Activated T-helper 1 cell treated with anti-CD3 and anti-CD28 coated beads, Interleukin-12 subunit alpha, Interleukin-12 subunit beta, Interleukin-2, Interleukin-4 antibody, amounts not matched to agents 30 ng/mL and 10 ng/mL and 1 ng/mL, durations not matched to agents 14 hours and 24 hours and 36 hours (primary cell): Measurements from ENCODE around the gene TTC9B. TPM values are rescaled to one million over a fixed set of nuclear protein-coding genes. Genes with fewer than 3 reads are reported as not detected.

Experiments
- DNase-seq: peaks from one replicate; pipeline ENCODE4 v3.0.0; 2021; ENCODE audit warnings: low spot score
- H3K27ac Mint-ChIP-seq: one replicate; pipeline ENCODE4 v1.8.0; 2021; ENCODE audit warnings: mild to moderate bottlenecking, mixed read lengths
- H3K27me3 Mint-ChIP-seq: one replicate; pipeline ENCODE4 v1.8.0; 2022; ENCODE audit warnings: mild to moderate bottlenecking, moderate library complexity, mixed read lengths; ENCODE audit not compliant: insufficient read depth
- H3K36me3 Mint-ChIP-seq: one replicate; pipeline ENCODE4 v1.8.0; 2021; ENCODE audit warnings: low read depth, mixed read lengths
- H3K4me1 Mint-ChIP-seq: one replicate; pipeline ENCODE4 v1.8.0; 2021; ENCODE audit warnings: low read depth, mixed read lengths
- H3K4me3 Mint-ChIP-seq: one replicate; pipeline ENCODE4 v1.8.0; 2021; ENCODE audit warnings: mild to moderate bottlenecking, moderate library complexity, mixed read lengths
- H3K9me3 Mint-ChIP-seq: one replicate; pipeline ENCODE4 v1.8.0; 2021; ENCODE audit warnings: mixed read lengths
- intact Hi-C: fragments of 100-400 bp; cut with micrococcal nuclease; formaldehyde crosslinking; loops from one replicate; pipeline ENCODE4 v1.15.1; 2024
- total RNA-seq: library from RNA; stranded (reverse); gene quantifications from 2 replicates; pipeline ENCODE4 v1.2.3, GENCODE V29; 2022

Gene TTC9B
- total RNA-seq, 1 donor from 2014 or later: not detected

- Mint-ChIP-seq H3K4me1 (no peaks in the 10 kb centered on the region), H3K9me3 (no peaks in the 10 kb centered on the region), H3K27ac (no peak overlapping the region), H3K27me3 (no peaks in the 10 kb centered on the region), H3K4me3 (no peak overlapping the region), H3K36me3 (peaks cover 7% of the 10 kb centered on the region)
- no peak for DNase-seq
- intact Hi-C loops: no loop called here
These were observed 26.6 kb upstream of the TTC9B start for GRCh38 chr19:40244579-40245317.

- DNase-seq: no peak
- Mint-ChIP-seq H3K36me3 (peaks cover 12% of the 10 kb centered on the region), H3K9me3 (no peaks in the 10 kb centered on the region), H3K4me1 (no peaks in the 10 kb centered on the region), H3K27me3 (no peaks in the 10 kb centered on the region), H3K4me3 (no peak overlapping the region), H3K27ac (no peak overlapping the region)
- intact Hi-C loops: no loop called here
These were observed 25.0 kb upstream of the TTC9B start for GRCh38 chr19:40243181-40243580.

- intact Hi-C loops: no loop called here
- Mint-ChIP-seq H3K9me3 (no peaks in the 10 kb centered on the region), H3K4me3 (no peak overlapping the region), H3K36me3 (peaks cover 13% of the 10 kb centered on the region), H3K27me3 (no peaks in the 10 kb centered on the region), H3K27ac (no peak overlapping the region), H3K4me1 (no peaks in the 10 kb centered on the region)
- DNase-seq: no peak
These were observed 24.3 kb upstream of the TTC9B start for GRCh38 chr19:40242480-40242879.

GRCh38 chr19:40241809-40242384, 23.7 kb upstream of the TTC9B start:
- Mint-ChIP-seq H3K27me3 (no peaks in the 10 kb centered on the region), H3K27ac (no peak overlapping the region), H3K9me3 (no peaks in the 10 kb centered on the region), H3K36me3 (peaks cover 16% of the 10 kb centered on the region), H3K4me3 (no peak overlapping the region), H3K4me1 (no peaks in the 10 kb centered on the region)
- intact Hi-C loops: no loop called here
- DNase-seq: no peak

DNA sequence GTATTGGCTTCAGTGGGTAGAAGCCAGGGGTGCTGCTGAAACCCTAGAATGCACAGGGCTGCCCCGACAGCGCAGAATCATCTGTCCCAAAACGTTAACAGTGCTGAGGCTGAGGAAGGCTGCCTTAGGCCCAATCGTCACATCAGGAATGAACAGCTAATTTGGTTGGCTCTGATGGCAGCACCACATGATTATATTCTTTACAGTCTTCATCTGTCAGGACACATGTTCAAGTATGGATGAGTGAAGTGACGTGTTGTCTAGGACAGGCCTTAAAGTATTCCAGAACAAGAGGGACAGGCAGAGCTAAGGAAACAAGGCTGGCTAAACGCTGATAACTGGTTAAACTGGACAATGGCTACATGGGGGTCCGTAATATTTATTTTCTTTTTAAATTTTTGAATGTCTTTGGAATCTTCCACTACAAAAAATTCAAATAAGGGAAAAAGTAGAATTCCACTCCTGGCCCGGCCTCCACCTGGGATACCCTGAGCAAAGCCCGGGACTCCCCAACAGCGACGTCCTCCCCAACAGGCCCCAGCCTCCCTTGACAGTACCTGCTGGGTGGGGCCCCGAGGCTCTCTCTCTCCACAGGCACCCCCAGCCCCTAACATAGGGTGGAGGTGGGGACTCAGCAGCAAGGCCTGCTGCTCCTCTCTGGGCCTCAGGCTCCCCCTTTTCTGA, 23.1 kb upstream of the TTC9B start:
- DNase-seq: no peak
- intact Hi-C loops: no loop called here
- Mint-ChIP-seq H3K27ac (no peak overlapping the region), H3K36me3 (peaks cover 17% of the 10 kb centered on the region), H3K4me1 (no peaks in the 10 kb centered on the region), H3K27me3 (no peaks in the 10 kb centered on the region), H3K9me3 (no peaks in the 10 kb centered on the region), H3K4me3 (no peak overlapping the region)

- no peaks in the 10 kb centered on the region for H3K9me3 Mint-ChIP-seq
- H3K4me3 Mint-ChIP-seq: no peak overlapping the region
- DNase-seq: no peak
- peaks cover 17% of the 10 kb centered on the region for H3K36me3 Mint-ChIP-seq
- no peaks in the 10 kb centered on the region for H3K27me3 Mint-ChIP-seq
- no peak overlapping the region for H3K27ac Mint-ChIP-seq
- intact Hi-C loops: no loop called here
- no peaks in the 10 kb centered on the region for H3K4me1 Mint-ChIP-seq
These were observed 22.1 kb upstream of the TTC9B start for GRCh38 chr19:40240332-40240731.

GRCh38 chr19:40239415-40240226, 21.4 kb upstream of the TTC9B start:
- Mint-ChIP-seq H3K4me3 (no peak overlapping the region), H3K9me3 (no peaks in the 10 kb centered on the region), H3K27me3 (no peaks in the 10 kb centered on the region), H3K27ac (no peak overlapping the region), H3K4me1 (no peaks in the 10 kb centered on the region), H3K36me3 (peaks cover 17% of the 10 kb centered on the region)
- intact Hi-C loops: no loop called here
- no peak for DNase-seq

GRCh38 chr19:40238775-40239174, 20.6 kb upstream of the TTC9B start:
- no peaks in the 10 kb centered on the region for H3K9me3 Mint-ChIP-seq
- no peak overlapping the region for H3K27ac Mint-ChIP-seq
- H3K36me3 Mint-ChIP-seq: peaks cover 20% of the 10 kb centered on the region
- intact Hi-C loops: no loop called here
- no peak for DNase-seq
- H3K27me3 Mint-ChIP-seq: no peaks in the 10 kb centered on the region
- no peak overlapping the region for H3K4me3 Mint-ChIP-seq
- H3K4me1 Mint-ChIP-seq: no peaks in the 10 kb centered on the region

GRCh38 chr19:40237791-40238190, 19.6 kb upstream of the TTC9B start:
- DNase-seq: no peak
- Mint-ChIP-seq H3K9me3 (no peaks in the 10 kb centered on the region), H3K4me3 (no peak overlapping the region), H3K4me1 (no peaks in the 10 kb centered on the region), H3K36me3 (peaks cover 20% of the 10 kb centered on the region), H3K27ac (no peak overlapping the region), H3K27me3 (no peaks in the 10 kb centered on the region)
- intact Hi-C loops: no loop called here

DNA sequence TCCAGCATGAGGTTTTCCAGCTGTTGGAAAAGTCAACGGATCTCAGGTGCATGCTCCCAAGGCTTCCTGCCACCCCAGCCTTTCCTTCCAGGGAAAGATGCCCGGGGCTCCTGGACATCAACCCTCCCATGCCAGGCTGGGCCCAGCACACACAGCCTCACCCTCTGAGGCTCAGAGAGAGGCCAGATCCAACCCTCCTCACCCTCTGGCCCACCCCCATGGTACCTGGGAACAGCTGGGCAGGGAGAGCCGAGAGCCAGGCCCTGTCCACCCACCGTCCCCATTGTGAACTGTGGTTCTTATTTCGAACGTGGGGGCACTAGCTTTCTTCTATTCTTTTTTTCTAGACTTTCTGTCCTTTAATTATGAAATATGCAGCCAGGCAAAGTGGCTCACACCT, 18.2 kb upstream of the TTC9B start:
- Mint-ChIP-seq H3K9me3 (no peaks in the 10 kb centered on the region), H3K4me1 (no peaks in the 10 kb centered on the region), H3K36me3 (peaks cover 20% of the 10 kb centered on the region), H3K27ac (no peak overlapping the region), H3K4me3 (no peak overlapping the region), H3K27me3 (no peaks in the 10 kb centered on the region)
- intact Hi-C loops: no loop called here
- DNase-seq: no peak

- Mint-ChIP-seq H3K4me3 (no peak overlapping the region), H3K4me1 (no peaks in the 10 kb centered on the region), H3K27me3 (no peaks in the 10 kb centered on the region), H3K9me3 (no peaks in the 10 kb centered on the region), H3K36me3 (peaks cover 18% of the 10 kb centered on the region), H3K27ac (no peak overlapping the region)
- intact Hi-C loops: no loop called here
- no peak for DNase-seq
These were observed 17.8 kb upstream of the TTC9B start for GRCh38 chr19:40236026-40236355.

- H3K4me3 Mint-ChIP-seq: no peak overlapping the region
- no peak for DNase-seq
- H3K27me3 Mint-ChIP-seq: no peaks in the 10 kb centered on the region
- H3K9me3 Mint-ChIP-seq: no peaks in the 10 kb centered on the region
- peaks cover 19% of the 10 kb centered on the region for H3K36me3 Mint-ChIP-seq
- no peak overlapping the region for H3K27ac Mint-ChIP-seq
- no peaks in the 10 kb centered on the region for H3K4me1 Mint-ChIP-seq
- intact Hi-C loops: no loop called here
These were observed 17.2 kb upstream of the TTC9B start for GRCh38 chr19:40235238-40236025.
